Stimulated activated CD8-positive, alpha-beta memory T cell treated with anti-CD3 and anti-CD28 coated beads, Interleukin-12 subunit alpha, Interleukin-12 subunit beta, amount 100 ng/mL, for 1 hour (primary cell): Measurements from ENCODE around the gene SURF1.
"Not testable (repeated sequence)": the region's sequence is repeated elsewhere in the genome, so short reads cannot be mapped to it uniquely, and the experiment has no call there.

Source experiments
- DNase-seq: peaks from one replicate; pipeline ENCODE4 v3.0.0-alpha.2; 2020; ENCODE audit warnings: low read depth

SURF1 gene

DNA sequence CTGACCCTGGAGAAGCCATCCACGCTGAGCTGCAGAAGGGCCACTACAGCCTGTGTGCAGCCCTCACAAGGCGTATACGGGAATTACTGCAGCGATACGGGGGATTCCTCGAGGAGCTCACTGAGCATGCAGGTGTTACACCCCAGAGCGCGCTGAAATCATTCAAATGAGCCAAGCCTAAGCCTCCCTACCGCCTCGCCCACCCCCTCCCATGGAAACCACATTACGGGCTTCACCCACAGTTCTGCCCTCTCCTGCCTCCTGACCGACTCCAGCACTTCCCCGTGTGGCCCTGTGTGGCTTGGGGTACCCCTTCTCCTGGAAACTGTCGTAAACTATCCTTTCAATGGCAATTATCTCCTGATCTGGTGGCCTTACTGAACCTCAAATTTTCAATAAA lies 33.6 kb downstream of the SURF1 start:
- no peak for DNase-seq

DNA sequence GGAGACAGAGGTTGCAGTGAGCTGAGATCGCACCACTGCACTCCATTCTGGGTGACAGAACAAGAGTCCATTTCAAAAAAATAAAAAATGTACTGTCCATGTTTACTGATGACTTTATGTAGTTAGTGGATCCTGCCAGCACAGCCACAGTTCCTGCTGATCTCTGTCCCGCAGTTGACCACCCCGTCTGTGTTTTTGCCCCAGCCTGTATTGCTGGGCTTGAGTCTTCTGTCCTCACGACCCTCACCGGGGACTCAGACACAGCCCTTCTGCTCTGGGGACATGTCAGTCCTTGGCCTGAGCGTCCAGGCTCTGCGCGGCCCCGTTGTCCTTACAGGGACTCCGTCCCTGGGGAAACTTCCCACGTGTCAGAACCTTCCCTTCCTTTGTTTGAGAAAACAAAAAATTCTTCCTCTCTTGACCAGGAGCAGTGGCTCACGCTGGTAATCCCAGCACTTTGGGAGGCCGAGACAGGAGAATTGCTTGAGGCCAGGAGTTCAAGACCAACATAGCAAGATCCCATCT lies 34.8 kb downstream of the SURF1 start:
- DNase-seq: no peak

DNA sequence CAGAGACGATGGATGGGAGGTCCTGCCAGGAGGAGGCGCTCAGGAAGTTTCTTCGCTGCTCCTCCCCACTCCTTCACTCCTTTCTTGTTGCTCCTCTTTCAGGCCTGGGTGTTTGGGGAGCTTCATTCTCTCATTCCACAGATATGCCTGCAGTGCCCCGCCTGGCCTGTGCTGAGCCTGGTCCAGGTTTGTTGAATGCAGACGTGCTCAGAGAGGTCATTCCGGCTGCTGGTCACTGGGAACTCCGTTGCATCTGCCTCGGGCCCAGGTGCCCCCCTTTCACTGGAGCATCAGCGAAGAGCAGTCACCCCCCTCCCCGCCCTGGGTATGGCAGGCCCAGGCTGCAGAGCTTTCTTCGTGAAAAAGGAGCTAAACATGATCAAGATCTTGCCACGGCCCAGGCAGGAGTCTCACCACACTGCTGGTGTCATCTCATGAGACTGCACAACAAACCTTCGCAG lies 35.8 kb downstream of the SURF1 start:
- DNase-seq: no peak

DNA sequence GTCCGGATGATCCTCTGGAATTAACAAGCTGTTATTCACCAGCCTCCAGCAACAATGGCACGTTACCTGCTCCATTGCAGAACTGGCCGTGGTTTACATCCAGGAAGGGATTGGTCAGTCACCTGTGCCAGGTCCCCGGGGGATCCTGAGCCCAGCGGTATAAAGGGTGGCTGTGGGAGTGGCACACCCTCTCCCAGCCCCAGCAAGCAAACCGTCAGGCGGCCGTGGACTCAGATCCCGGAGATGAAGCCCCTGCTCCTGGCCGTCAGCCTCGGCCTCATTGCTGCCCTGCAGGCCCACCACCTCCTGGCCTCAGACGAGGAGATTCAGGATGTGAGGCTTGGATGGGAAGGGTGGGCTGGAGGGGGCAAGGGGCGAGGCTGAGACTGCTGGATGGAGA lies 38.7 kb downstream of the SURF1 start:
- not testable (repeated sequence) for DNase-seq

DNA sequence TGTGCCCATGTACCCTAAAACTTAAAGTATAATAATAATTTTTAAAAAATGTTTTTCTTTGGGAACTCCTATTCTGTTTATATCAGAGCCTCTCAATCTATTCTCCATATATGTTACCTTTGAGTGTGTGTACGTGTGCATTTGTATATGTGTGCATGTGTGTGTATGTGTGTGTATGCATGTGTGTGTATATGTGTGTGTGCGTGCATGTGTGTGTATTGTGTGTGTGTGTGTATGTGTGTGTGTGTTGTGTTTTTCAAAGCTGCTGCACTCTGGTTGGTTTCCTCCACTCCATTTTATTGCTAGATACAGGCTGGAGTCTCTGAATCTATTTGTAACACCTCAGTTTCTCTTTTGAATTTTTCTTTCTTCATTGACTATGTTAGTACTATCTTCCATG lies 40.3 kb downstream of the SURF1 start:
- no peak for DNase-seq

DNA sequence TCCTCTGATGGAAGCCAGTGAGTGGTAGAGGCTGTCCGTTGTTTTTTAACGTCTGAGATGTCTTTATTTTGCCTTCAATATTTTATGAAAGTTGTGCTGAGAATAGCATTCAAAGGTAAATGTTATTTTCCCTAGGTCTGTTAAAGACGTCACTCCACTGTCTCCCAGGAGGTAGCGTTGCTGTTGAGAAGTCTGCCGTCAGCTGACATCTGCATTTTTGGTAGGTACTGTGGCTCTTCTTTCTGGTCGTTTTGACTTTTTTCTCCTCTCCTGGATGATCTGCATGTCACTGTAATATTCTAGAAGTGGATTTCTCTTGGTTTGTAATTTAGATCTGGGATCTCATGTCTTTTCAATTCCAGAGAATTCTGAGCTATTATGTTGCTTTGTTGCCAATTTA lies 46.7 kb downstream of the SURF1 start:
- DNase-seq: no peak

DNA sequence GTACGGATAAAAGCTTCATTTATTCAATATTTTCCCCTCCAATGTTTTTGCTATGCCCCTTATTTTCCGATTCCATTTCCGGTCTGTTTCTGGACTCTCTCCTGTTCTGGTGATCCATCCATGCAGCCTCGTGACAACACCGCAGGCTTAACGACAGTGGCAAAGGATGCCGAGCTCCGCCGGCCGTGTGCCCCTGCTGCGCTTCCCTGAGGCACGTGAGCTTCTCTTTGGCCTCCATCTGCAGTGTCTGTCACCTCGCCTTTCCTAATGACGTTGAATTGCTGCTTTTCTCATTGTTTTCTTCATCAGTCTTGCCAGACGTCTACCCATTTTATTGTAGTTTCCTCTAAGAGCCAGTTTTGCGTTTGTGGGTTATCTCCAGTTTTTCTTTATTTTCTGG lies 49.0 kb downstream of the SURF1 start:
- no peak for DNase-seq

DNA sequence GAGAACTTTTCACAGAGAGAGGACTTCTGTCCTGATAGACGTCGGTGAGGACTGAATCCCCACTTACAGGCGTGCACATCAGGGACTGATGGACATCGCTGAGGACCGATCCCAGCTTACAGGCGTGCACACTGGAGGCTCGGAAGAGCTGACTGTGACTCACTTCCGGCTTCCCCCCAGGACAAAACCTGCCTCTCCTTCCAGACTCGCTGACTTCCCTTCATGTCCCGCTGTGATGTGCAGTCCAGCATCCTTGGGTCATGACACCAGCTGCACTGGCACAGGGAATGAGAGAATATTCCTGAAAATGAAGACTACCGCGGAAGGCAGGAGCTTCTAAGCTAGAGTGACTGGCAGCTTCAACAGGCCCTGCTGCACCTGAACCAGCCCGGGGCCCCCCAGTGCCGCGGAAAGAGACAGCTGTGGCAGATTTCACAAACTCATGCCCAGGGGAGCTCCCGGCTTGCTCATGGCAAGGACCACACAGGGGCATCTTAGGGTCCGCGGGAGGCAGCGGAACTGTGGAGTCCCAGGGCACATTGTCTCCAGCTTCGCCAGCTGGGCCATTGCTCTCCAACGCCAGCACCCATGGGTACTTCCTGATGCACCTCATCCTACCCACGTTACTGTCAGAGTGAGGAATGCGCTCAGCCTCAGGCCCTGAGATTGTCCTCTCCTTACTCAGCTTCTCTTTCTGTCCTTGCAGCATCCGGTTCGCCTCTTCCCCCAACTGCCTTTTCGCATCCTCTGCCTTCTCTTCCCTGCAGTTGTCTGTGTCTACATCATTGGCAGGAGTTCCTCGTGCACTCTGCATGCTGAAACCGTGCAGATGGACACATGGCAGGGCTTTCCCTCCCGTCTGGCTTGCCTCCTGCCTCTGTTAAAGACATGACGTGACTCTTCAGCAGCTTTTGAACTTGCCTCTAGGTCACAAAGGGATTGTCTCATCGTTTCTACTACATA lies 49.8 kb downstream of the SURF1 start:
- DNase-seq: no peak

DNA sequence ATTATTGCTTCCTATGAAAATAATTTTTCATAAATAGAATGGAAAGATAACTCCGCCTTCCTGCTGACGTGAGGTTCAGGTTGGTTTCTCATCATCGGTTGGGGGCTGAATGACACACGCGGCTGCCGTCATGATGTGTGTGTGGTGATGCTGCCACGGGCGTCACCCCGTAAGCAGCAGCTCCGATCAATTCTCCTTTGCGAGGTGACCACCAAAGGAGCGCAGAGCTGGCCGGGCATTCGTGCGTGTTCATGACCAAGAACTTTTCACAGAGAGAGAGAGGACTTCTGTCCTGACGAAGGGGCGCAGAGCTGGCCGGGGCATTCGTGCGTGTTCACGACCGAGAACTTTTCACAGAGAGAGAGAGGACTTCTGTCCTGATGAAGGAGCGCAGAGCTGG lies 50.6 kb downstream of the SURF1 start:
- no peak for DNase-seq

DNA sequence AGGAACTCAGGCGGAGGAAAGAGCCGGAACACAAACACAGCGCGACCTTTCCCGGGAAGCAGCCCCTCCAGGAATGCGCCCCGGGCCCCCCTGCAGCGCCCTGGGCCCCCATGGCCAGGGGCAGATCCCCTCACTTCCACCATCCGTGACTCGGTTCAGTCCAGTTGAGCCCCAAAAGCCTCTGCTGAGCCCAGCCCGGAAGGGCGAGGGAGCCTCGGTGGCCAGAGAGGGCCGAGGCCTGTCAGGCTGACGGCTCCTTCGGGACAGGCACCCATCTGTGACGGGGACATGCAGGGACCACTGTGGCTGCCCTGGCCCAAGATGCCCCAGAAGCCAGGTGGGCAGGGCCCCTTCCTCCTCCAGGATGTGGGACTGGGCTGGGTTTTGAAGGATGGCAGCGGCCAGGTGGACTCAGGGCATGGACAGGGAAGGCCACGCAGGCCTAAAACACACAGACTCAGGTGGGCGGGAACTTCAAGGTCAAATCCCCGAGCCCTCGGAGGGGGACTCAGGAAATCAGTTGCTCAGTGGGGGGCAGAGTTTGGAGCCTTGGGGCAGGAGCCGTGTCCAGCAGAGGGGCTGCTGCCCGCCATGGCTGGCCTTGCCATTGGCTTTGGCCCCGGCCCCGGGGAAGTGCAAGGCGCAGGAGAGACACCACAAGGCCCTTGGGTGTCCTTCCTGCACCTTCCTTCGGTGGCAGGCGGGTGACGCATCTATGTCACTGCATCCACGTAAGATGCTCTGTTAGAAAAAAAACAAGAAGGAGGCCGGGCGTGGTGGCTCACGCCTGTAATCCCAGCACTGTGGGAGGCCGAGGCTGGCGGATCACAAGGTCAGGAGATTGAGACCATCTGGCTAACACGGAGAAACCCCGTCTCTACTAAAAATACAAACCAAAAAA lies 51.6 kb downstream of the SURF1 start:
- no peak for DNase-seq

DNA sequence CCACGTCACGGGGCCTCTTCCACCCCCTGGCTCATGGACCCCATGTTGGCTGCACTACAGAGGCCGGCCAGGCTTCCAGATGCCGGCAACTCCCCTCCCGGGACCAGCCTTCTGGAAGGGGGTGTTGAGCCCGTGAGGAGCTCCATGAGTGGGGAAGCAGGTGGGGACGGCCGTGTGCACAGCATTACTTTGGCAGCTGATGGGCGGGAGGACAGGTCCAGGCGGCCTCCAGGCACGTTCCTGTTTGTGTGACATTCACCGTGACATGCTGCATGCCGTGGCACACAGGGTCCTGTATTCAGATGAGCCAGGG lies 52.2 kb downstream of the SURF1 start:
- no peak for DNase-seq

DNA sequence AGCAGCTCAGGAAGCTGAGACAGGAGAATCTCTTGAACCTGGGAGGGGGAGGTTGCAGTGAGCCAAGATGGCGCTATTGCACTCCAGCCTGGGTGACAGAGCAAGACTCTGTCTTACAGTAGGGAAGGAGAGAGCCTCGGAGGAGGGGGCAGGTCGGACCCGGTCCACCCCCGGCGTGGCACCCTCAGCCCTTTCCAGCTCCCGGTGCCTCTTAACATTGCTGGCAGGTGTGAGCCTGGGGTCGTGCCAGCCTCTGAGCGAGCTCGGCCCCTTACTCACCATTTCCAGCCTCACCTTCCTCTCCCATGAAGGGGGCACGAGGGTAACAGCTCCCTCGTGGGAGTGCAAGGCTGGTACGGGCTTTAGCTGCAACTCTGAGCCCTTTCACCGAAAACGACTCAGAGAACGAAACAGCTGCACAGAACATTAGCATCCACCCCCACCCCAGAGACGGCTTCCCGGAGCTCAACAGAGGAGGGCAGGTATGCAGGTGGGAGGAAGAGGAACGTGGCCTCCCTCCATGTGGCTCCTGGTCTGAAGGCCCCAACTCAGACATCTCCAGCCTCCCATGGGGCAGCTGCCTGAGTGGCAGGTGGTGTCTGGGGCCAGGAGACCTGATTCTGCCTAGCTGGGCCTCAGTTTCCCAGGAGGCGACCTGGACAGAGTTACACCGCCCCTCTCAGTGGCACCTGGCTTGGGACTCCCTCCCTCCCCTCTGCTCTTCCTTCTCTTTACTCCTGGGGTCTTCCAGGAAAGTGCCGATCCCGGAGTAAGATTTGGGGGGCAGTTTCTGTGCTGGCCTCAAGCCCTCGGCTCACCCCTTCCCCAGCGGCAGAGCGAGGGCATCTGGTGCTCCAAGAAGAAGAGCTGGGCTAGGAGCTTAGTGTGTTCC lies 52.8 kb downstream of the SURF1 start:
- DNase-seq: no peak
